ENCODE results near the gene RC3H2. TPM values are rescaled to one million over a fixed set of nuclear protein-coding genes. Genes with fewer than 3 reads are reported as not detected.

Gene RC3H2
- total and polyA plus RNA-seq, 2 of the 8 experiments (the other 6 are each of a cell fraction or from before 2014, with no cell fraction given): 11.2 to 38.4 TPM

DNA sequence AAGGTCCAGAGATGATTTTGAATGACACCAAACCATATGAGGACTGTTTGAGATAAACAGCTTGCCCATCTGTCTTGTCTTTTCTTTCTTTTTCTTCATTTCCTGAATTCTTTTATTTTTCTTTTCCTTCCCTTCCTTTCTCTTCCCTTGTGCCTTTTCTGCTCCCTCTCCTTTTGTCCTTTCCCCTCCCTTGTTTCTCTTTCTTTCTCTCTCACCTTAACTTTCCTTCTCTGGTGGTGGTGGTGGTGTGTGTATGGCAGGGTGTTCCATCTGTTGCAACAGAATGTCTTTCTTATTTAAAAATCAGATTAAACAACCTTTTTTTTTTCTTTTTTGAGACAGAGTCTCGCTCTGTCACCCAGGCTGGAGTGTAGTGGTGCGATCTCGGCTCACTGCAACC is 73.0 kb downstream of the RC3H2 start:
- no peak overlapping the region for H2BK15ac ChIP-seq (ENCODE audit: low read length)
- H3K18ac ChIP-seq (ENCODE audit: extremely low read depth, low read length): no peak overlapping the region
- H3K9ac ChIP-seq (replicated peaks in 1 of 4; ENCODE audit: extremely low read depth in 1 of 4, low read depth in 3 of 4, low read length in 3 of 4): no peak overlapping the region
- no peaks in the 10 kb centered on the region for H3K79me1 ChIP-seq (ENCODE audit: low read depth, low read length)
- H3K56ac ChIP-seq (replicated peaks; ENCODE audit: insufficient read length, low read depth, low read length): no peak overlapping the region
- H3K23me2 ChIP-seq (ENCODE audit: low read depth, low read length): peaks cover 1% of the 10 kb centered on the region; the same call in 1 of the 2 replicates
- peaks cover 0 to 2% (median 0%) of the 10 kb centered on the region in 4 experiments; a peak in 3 of 7 replicates for H3K4me1 ChIP-seq (replicated peaks in 1 of 4; ENCODE audit: control insufficient read depth in 3 of 4, insufficient read depth in 4 of 4, low read length in 3 of 4)
- H2AFZ ChIP-seq (ENCODE audit: low read length): 0 out of 2 replicates have a peak overlapping the region, but pooled peaks have one; percentile 22
- ChIA-PET CTCF (ENCODE audit: partially characterized antibody) (no interaction called here), POLR2A (ENCODE audit: partially characterized antibody) (no interaction called here)
- TF ChIP-seq CEBPB (IDR thresholded peaks at IDR 0.05; ENCODE audit: low read depth, low read length): no peak
- TF ChIP-seq ASH2L (IDR thresholded peaks at IDR 0.05; ENCODE audit: low read length): no peak
- TF ChIP-seq CBX8 (IDR thresholded peaks at IDR 0.05; ENCODE audit: borderline replicate concordance, low read depth, low read length): no peak
- no peak for TF ChIP-seq GTF2F1 (IDR thresholded peaks at IDR 0.05; ENCODE audit: borderline replicate concordance, low read depth, low read length)
- H4K8ac ChIP-seq (ENCODE audit: extremely low read depth, insufficient read depth, low read length): no peak overlapping the region
- H4K5ac ChIP-seq (ENCODE audit: insufficient read length, low read depth, low read length): no peak overlapping the region
- WGBS, 2 experiments (ENCODE audit: extremely low coverage in 1 of 2, insufficient coverage in 1 of 2, insufficient read length in 1 of 2, insufficient replicate concordance in 2 of 2, low coverage in 1 of 2, low lambda C conversion rate in 2 of 2, missing lambda C conversion rate in 1 of 2): 97% methylated on average over 3 of the region's 3 CpGs; no CpG with 5 or more reads in 1 of the 2 experiments
- no peak overlapping the region for H3K27ac ChIP-seq (ENCODE audit: low read depth, low read length)
- no peaks in the 10 kb centered on the region for H3K36me3 ChIP-seq (ENCODE audit: control insufficient read depth in 2 of 4, insufficient read depth in 4 of 4, low read length in 3 of 4)
- peaks cover 0 to 6% of the 10 kb centered on the region in 2 experiments; a peak in 3 of 4 replicates for H3K79me2 ChIP-seq (ENCODE audit: control insufficient read depth in 1 of 2, insufficient read depth in 2 of 2, low read length in 2 of 2)
- no peak overlapping the region for H3K4me2 ChIP-seq (ENCODE audit: insufficient read depth in 1 of 2, low read depth in 2 of 2, low read length in 2 of 2)
- H2BK120ac ChIP-seq (replicated peaks; ENCODE audit: low read depth, low read length): no peak overlapping the region
- no peak overlapping the region for H3K14ac ChIP-seq (ENCODE audit: insufficient read length)
- H4K20me1 ChIP-seq (replicated peaks in 1 of 2; ENCODE audit: control insufficient read depth in 1 of 2, insufficient read depth in 2 of 2, low read length in 2 of 2): no peaks in the 10 kb centered on the region
- FAIRE-seq (no peak), DNase-seq (ENCODE audit: low read depth in 1 of 2, low spot score in 2 of 2) (no peak)
- no peaks in the 10 kb centered on the region for H3K27me3 ChIP-seq (replicated peaks in 1 of 4; ENCODE audit: control insufficient read depth in 3 of 4, extremely low read depth in 1 of 4, insufficient read depth in 3 of 4, low read length in 3 of 4)
- no peak overlapping the region for H3K4ac ChIP-seq (replicated peaks; ENCODE audit: insufficient read length, low read depth, low read length)
- no peak overlapping the region for H2AK5ac ChIP-seq (ENCODE audit: low read depth, low read length)
- H2BK20ac ChIP-seq (ENCODE audit: low read length): no peak overlapping the region
- no peak overlapping the region for H4K91ac ChIP-seq (replicated peaks; ENCODE audit: insufficient read length, low read length)
- H3K9me3 ChIP-seq (ENCODE audit: insufficient read depth in 2 of 2, low read depth in 1 of 2, low read length in 1 of 2): no peaks in the 10 kb centered on the region
- no peak overlapping the region for H3K4me3 ChIP-seq (ENCODE audit: extremely low read depth in 1 of 4, insufficient read depth in 2 of 4, low read depth in 3 of 4, low read length in 4 of 4)
- no peak overlapping the region for H2BK12ac ChIP-seq (ENCODE audit: low read depth, low read length)
- H2BK5ac ChIP-seq (ENCODE audit: low read depth, low read length): no peak overlapping the region
- no peak overlapping the region for H3K23ac ChIP-seq (ENCODE audit: insufficient read length)
